Forelimb muscle (tissue), 1 donor: Measurements from ENCODE around the gene CLEC4E. TPM values are rescaled to one million over a fixed set of nuclear protein-coding genes. Genes with fewer than 3 reads are reported as not detected.
A peak's percentile ranks its signal among the peaks of the same experiment; 100 is the strongest.
"Not testable (repeated sequence)": the region's sequence is repeated elsewhere in the genome, so short reads cannot be mapped to it uniquely, and the experiment has no call there.

Experiments used
- DNase-seq: peaks from one replicate; pipeline ENCODE4 v3.0.0-alpha.2; 2013; ENCODE audit warnings: low read depth
- polyA plus RNA-seq: library from polyadenylated mRNA; unstranded; fragments of 120-200 nt; gene quantifications from one replicate; pipeline ENCODE4 v1.2.1, GENCODE V29; 2013; ENCODE audit not compliant: insufficient read length

CLEC4E gene
- polyA plus RNA-seq, 1 donor, result not detected

GRCh38 chr12:8541562-8541961, 857 bp upstream of the CLEC4E start:
- no peak for DNase-seq

- not testable (repeated sequence) for DNase-seq
These were observed 2.9 kb downstream of the CLEC4E start for GRCh38 chr12:8537820-8538219.

DNA sequence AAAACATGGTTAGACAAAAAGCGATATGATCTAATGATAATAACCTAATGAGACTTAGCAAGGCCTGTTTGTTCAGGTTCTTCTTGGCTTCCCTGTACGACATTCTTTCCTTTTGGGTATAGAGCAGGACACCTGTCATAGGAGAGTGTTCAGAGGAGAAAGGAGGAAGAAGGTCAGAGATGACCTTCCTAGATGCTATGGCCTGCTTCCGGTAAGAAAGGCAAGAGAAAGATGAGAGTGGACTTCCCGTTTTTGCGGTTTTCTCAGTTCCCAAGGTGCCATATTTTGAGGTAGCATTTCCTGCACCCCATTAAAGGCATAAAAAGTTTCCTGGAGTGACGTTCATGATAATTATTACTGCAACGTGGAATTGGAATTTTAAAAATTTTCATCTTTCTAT, 8.7 kb downstream of the CLEC4E start:
- no peak for DNase-seq

GRCh38 chr12:8527250-8528130, 13.2 kb downstream of the CLEC4E start:
- no peak for DNase-seq

DNA sequence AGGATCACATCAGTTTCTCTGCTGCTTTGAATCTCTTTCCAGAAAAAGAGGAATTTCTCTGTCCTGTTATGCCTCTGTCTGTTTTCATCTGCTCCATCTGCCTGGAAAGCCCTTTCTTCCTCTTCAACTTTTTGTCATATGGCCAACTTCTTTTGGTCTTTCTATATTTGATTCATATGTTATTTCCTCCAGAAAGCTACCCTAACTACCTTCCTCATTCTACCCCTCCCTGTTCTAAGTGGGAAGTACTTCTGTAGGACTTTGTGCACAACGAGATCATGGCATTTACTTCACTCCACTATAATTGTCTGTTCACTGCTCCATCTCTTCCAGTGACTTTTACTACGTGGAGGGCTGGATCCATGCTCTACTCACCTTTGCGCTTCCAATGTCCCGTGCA, 21.5 kb downstream of the CLEC4E start:
- DNase-seq, result no peak

DNA sequence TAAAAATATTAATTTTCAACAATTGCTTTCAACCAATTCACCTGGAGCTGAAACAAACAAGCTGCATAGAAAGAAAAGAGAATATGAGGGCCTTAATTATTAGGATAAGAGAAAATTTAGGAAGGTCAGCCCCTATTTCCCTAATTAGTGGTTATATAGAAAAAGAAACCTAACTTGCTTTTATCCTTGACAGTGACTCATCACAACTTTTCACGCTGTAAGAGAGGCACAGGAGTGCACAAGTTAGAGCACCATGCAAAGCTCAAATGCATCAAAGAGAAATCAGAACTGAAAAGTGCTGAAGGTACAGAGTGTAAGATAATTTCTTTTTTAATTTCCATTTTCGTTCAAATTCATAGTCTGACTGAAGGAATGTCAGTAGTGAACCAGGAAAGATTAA, 22.7 kb downstream of the CLEC4E start:
- DNase-seq, result no peak

- DNase-seq, result no peak
These were observed 27.4 kb downstream of the CLEC4E start, which contains the start of gene CLEC4D for GRCh38 chr12:8513256-8513655. Gene CLEC4D (plus strand): TSS chr12:8513503. CDS start chr12:8513733, 230 bp downstream.

GRCh38 chr12:8508910-8509841, 31.5 kb downstream of the CLEC4E start:
- DNase-seq, result no peak

GRCh38 chr12:8508223-8508622, 32.5 kb downstream of the CLEC4E start:
- DNase-seq, result no peak

DNA sequence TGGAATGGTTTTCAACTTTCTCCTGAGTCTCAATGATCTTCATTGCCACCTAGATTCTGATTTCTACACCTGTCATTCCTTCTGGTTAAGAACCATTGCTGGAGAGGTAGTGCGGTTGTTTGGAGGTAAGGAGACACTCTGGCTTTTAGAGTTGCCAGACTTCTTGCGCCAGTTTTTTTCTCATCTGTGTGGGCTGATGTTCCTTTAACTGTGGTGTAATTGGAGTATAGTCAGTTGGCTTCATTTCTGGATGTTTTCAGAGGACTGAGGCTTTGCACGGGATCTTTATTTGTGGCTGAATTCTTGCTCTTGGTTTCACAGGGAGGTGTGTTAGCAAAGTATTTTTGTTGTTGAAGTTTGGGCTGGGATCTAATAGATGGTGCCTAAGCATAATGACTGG, 33.1 kb downstream of the CLEC4E start:
- no peak for DNase-seq

DNA sequence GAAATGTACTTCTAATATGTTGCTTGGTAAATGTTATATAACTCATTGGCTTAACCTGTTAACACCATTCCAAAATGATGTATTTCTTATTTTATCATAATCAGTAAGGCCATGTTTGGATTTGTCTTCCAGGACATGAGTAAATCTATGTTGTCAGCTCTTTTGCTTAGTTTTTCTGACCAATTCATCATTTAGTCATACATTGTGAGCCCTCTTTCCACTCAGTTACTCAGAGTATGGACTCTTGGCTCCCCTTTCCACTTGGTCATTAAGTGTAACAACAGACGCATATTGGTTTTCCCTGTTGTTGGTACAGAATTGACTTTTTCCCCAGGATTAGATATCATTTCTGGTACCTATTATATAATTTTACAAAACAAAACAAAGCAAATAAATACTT, 36.4 kb downstream of the CLEC4E start:
- DNase-seq, result no peak

- no peak for DNase-seq
These were observed 39.0 kb downstream of the CLEC4E start for GRCh38 chr12:8501720-8502119.

GRCh38 chr12:8499616-8500015, 41.1 kb downstream of the CLEC4E start:
- DNase-seq, result no peak

DNA sequence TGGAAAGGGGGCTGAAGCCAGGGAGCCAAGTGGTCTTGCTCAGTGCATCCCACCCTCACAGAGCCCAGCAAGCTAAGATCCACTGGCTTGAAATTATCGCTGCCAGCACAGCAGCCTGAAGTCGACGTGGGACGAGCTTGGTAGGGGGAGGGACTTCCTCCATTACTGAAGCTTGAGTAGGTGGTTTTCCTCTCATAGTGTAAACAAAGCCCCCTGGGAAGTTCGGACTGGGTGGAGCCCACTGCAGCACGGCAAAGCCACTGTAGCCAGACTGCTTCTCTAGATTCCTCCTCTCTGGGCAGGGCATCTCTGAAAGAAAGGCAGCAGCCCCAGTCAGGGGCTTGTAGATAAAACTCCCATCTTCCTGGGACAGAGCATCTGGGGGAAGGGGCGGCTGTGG, 44.6 kb downstream of the CLEC4E start:
- DNase-seq, result not testable (repeated sequence)

DNA sequence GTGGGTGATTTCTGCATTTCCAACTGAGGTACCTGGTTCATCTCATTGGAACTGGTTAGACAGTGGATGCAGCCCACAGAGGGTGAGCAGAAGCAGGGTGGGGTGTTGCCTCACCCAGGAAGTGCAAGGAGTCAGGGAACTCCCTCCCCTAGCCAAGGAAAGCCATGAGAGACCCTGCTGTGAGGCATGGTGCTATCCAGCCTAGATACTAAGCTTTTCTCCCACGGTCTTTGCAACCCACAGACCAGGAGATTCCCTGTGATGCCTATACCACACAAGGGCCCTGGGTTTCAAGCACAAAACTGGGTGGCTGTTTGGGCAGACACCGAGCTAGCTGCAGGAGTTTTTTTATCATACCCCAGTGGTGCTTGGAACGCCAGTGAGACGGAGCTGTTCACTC, 45.0 kb downstream of the CLEC4E start:
- DNase-seq, result not testable (repeated sequence)

GRCh38 chr12:8493084-8493483, 47.6 kb downstream of the CLEC4E start:
- peak; percentile 36 for DNase-seq

DNA sequence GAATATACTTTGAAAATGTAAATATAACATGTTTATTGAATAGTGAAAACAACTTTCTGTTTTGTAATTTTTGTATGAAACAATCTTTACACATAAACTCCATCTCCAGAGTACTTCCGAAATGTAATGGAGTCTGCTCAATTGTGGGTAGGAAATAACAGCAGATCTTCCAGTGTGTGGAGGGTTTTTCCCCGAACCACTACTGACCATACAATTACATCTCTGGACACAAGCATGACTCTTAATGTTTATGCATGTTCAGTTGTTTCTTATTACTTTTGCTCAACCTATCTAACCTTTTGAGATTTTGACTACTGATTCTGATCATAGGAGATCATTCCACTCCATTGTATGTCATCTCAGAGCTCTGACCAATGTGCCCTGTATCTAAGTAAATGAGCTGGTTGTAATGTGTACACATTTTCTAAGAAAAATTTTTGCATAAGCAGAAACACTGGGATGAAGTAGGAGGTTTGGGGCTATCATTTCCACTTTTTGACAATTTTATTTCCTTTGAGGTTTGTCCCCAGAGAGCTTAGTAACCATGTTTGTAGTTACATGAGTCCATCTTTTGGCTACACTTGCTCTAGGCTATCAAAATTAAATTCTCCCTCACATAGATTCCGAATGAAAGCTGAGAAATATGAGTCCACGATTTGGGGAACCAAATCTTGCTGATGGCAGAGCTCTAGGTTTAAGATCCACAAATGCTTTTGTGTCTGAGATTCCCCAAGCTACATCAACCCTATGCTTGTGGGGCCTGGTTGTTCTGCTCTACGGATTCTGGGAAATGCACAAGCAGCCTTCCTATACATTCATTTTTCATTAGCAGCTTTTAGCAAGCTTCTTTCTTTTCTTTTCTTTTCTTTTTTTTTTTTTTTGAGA, 48.8 kb downstream of the CLEC4E start:
- DNase-seq, result no peak
